SU-DHL-6 (cell line): ENCODE data around the gene SCGB1C2.
"Not testable (repeated sequence)": the region's sequence is repeated elsewhere in the genome, so short reads cannot be mapped to it uniquely, and the experiment has no call there.

Source experiments
- H2AFZ ChIP-seq: fragments of 200-600 bp; sonication (generic); 2 replicates; pipeline ENCODE4 v1.6.1; 2014; ENCODE audit warnings: low read depth, mild to moderate bottlenecking, moderate library complexity, mixed read lengths, antibody characterized with exemption, low read length; ENCODE audit not compliant: severe bottlenecking
- H3F3A ChIP-seq: fragments of 200-600 bp; shearing (Covaris generic); 2 replicates; pipeline ENCODE4 v1.6.0; 2016; ENCODE audit warnings: antibody characterized with exemption, mild to moderate bottlenecking; ENCODE audit not compliant: insufficient read depth
- H3K27ac ChIP-seq: fragments of 200-600 bp; sonication (generic); 2 replicates; pipeline ENCODE4 v1.5.1; 2016; ENCODE audit warnings: low read depth, mild to moderate bottlenecking, low read length, moderate library complexity, mixed read lengths
- H3K27me3 ChIP-seq: fragments of 200-600 bp; sonication (generic), shearing (Covaris generic); 2 replicates; pipeline ENCODE4 v1.6.0; 2014; ENCODE audit warnings: mild to moderate bottlenecking, low read length
- H3K36me3 ChIP-seq: fragments of 200-600 bp; sonication (generic); 2 replicates; pipeline ENCODE4 v1.6.1; 2014; ENCODE audit warnings: mild to moderate bottlenecking, low read length, mixed read lengths
- H3K4me2 ChIP-seq: fragments of 300-600, 200-600 bp; shearing (Covaris generic), sonication (generic); 2 replicates; pipeline ENCODE4 v1.6.0; 2014; ENCODE audit warnings: low read length, low read depth, mild to moderate bottlenecking; ENCODE audit not compliant: poor library complexity, severe bottlenecking
- H3K4me3 ChIP-seq: fragments of 200-600 bp; sonication (generic); 2 replicates; pipeline ENCODE4 v1.5.1; 2014; ENCODE audit warnings: antibody characterized with exemption, low read length, mild to moderate bottlenecking, mixed read lengths; ENCODE audit not compliant: insufficient read depth, poor library complexity, severe bottlenecking
- H3K79me2 ChIP-seq: fragments of 200-600 bp; sonication (generic); 2 replicates; pipeline ENCODE4 v1.6.1; 2014; ENCODE audit warnings: mild to moderate bottlenecking, low read length, moderate library complexity; ENCODE audit not compliant: insufficient read depth
- H3K9ac ChIP-seq: fragments of 200-600 bp; sonication (generic); 2 replicates; pipeline ENCODE4 v1.7.0; 2014; ENCODE audit warnings: mild to moderate bottlenecking, low read length
- H3K9me2 ChIP-seq: fragments of 200-600 bp; sonication (generic); replicated peaks from 2 replicates; pipeline ENCODE4 v1.6.1; 2014; ENCODE audit warnings: low read length; ENCODE audit not compliant: insufficient read depth
- H3K9me3 ChIP-seq: fragments of 200-600 bp; sonication (generic); 2 replicates; pipeline ENCODE4 v1.6.1; 2014; ENCODE audit warnings: low read length, mixed read lengths; ENCODE audit not compliant: insufficient read depth
- H4K20me1 ChIP-seq: fragments of 200-600 bp; sonication (generic); 2 replicates; pipeline ENCODE4 v1.6.1; 2014; ENCODE audit warnings: low read depth, mild to moderate bottlenecking, antibody characterized with exemption, low read length, moderate library complexity, mixed read lengths
- TF ChIP-seq, protein P1 (sequence below): fragments of 200-600 bp; sonication (generic); IDR thresholded peaks from one replicate; pipeline ENCODE4 v1.5.1; 2017; ENCODE audit warnings: antibody characterized with exemption, mild to moderate bottlenecking, low read length, moderate library complexity; ENCODE audit not compliant: insufficient read depth, poor library complexity, severe bottlenecking

Gene SCGB1C2

DNA sequence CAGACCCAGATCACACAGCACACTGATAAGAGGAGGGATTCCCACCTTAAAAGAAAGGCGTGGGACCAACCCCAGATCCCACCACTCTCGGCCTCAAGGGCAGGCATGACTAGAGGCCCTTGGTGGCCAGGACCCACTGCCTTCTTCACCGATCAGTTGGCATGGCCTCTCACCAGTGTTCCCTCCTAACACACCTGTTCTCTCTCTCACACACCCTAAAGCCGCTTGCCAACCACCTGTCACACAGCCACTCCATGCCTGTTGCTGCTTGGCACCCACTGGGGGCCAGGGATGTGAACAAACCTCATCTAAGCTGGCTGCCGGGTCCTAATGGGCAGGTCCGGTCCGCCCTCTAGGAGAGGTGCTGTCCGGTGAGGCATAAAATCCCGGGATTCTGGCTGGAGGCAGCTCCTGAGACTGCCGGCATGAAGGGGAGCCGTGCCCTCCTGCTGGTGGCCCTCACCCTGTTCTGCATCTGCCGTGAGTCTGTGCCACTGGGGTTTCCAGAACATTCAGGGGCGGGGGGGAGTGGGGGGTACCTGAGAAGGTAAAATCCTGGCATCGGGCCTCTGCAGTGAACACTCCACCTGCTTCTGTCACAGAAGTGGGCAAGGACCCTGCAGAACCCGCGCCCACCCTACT lies at the start of gene SCGB1C2:
Gene SCGB1C2, plus strand, starts transcription at position 404 of the 642 bp plus-strand sequence. Its CDS starts 22 bp downstream, at position 426.
- not testable (repeated sequence) for H3K9me2 ChIP-seq

DNA sequence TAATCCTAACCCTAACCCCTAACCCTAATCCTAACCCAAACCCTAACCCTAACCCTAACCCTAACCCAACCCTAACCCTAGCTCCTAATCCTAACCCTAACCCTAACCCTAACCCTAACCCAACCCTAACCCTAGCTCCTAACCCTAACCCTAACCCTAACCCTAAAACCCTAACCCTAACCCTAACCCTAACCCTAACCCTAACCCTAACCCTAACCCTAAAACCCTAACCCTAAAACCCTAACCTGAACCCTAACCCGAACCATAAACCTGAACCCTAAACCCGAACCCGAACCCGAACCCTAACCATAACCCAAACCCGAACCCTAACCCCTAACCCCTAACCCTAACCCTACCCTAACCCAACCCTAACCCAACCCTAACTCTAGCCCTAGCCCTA lies 24.3 kb upstream of the SCGB1C2 start:
- H3K27me3 ChIP-seq, H3K4me2 ChIP-seq, H3K36me3 ChIP-seq, H3K79me2 ChIP-seq, H3F3A ChIP-seq, H3K27ac ChIP-seq, H3K9me3 ChIP-seq, H3K9me2 ChIP-seq, H3K9ac ChIP-seq, H4K20me1 ChIP-seq, H3K4me3 ChIP-seq, H2AFZ ChIP-seq: not testable (repeated sequence)

More for the DNA sequence above, at the start of gene SCGB1C2:
- not testable (repeated sequence) for H4K20me1 ChIP-seq, H3K36me3 ChIP-seq, H3K4me3 ChIP-seq, H2AFZ ChIP-seq, H3K9ac ChIP-seq, H3F3A ChIP-seq, H3K27me3 ChIP-seq, H3K9me3 ChIP-seq, H3K79me2 ChIP-seq, H3K4me2 ChIP-seq, H3K27ac ChIP-seq

DNA sequence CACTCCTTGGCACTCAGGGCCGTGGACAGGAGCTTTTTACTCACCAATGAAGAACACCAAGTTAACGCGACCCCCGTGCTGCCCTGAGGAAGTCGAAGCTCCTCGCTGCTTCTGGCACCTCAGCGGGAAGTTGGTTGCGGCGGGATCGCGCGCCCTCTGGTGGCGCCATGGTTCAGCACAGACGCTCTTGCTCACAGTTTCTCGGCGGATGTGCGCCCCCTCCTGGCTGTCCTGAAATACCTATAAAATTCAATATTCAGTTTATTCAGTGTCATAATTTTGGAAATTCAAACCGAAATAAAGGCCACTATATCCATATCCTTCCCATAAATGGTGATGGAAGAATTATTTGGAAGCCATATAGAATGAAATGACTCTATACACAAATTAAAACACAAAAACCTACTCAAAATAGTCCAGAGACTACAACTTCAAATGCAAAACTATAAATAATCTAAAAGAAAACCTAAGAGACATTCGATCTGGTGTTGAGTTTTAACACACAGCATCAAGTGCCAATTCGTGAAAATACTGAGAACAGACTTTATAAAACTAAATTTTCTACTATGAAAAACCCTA lies 18.9 kb upstream of the SCGB1C2 start:
- not testable (repeated sequence) for H3F3A ChIP-seq, H3K9me3 ChIP-seq, H3K27me3 ChIP-seq, H3K36me3 ChIP-seq, H3K9me2 ChIP-seq, H3K4me3 ChIP-seq, H3K79me2 ChIP-seq, H4K20me1 ChIP-seq, H2AFZ ChIP-seq, H3K9ac ChIP-seq, H3K27ac ChIP-seq, H3K4me2 ChIP-seq
- TF ChIP-seq, protein P1, sequence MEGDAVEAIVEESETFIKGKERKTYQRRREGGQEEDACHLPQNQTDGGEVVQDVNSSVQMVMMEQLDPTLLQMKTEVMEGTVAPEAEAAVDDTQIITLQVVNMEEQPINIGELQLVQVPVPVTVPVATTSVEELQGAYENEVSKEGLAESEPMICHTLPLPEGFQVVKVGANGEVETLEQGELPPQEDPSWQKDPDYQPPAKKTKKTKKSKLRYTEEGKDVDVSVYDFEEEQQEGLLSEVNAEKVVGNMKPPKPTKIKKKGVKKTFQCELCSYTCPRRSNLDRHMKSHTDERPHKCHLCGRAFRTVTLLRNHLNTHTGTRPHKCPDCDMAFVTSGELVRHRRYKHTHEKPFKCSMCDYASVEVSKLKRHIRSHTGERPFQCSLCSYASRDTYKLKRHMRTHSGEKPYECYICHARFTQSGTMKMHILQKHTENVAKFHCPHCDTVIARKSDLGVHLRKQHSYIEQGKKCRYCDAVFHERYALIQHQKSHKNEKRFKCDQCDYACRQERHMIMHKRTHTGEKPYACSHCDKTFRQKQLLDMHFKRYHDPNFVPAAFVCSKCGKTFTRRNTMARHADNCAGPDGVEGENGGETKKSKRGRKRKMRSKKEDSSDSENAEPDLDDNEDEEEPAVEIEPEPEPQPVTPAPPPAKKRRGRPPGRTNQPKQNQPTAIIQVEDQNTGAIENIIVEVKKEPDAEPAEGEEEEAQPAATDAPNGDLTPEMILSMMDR = peak; percentile 75

DNA sequence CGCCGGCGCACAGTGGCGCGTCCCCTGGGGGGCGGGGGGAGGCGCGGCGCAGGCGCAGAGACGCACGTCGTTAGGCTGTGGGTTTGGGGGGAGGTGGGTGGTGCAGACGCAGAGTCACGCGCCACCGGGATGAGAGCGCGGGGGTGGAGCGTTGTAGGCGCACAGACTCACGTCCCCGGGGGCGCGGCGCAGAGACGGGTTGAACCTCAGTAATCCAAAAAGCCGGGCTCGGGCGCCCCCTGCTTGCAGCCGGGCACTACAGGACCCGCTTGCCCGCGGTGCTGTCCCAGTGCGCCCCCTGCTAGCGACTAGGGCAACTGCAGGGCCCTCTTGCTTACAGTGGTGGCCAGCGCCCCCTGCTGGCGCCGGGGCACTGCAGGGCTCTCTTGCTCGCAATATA lies 3.4 kb upstream of the SCGB1C2 start:
- not testable (repeated sequence) for H3K79me2 ChIP-seq, H3F3A ChIP-seq, H3K27ac ChIP-seq, H3K9me2 ChIP-seq, H2AFZ ChIP-seq, H3K4me2 ChIP-seq, H4K20me1 ChIP-seq, H3K9me3 ChIP-seq, H3K27me3 ChIP-seq, H3K9ac ChIP-seq, H3K4me3 ChIP-seq, H3K36me3 ChIP-seq

DNA sequence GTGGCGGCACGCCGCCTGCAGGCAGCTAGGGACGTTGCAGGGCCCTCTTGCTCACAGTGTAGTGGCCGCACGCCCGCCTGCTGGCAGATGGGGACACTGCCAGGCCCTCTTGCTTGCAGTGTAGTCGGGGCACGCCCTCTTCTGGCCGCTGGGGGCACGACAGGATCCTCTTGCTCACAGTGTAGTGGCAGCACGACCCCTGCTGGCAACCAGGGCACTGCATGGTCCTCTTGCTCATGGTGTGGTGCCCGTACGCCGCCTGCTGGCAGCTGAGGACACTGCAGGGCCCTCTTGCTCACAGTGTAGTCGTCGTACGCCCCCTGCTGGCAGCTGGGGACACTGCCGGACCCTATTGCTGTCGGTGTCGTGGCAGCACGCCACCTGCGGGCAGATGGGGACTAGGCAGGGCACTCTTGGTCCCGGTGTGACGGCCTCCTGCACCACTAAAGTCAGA lies 3.0 kb upstream of the SCGB1C2 start:
- not testable (repeated sequence) for H3K36me3 ChIP-seq, H2AFZ ChIP-seq, H3F3A ChIP-seq, H3K9me3 ChIP-seq, H3K79me2 ChIP-seq, H4K20me1 ChIP-seq, H3K27ac ChIP-seq, H3K4me2 ChIP-seq, H3K4me3 ChIP-seq, H3K9ac ChIP-seq, H3K27me3 ChIP-seq, H3K9me2 ChIP-seq

DNA sequence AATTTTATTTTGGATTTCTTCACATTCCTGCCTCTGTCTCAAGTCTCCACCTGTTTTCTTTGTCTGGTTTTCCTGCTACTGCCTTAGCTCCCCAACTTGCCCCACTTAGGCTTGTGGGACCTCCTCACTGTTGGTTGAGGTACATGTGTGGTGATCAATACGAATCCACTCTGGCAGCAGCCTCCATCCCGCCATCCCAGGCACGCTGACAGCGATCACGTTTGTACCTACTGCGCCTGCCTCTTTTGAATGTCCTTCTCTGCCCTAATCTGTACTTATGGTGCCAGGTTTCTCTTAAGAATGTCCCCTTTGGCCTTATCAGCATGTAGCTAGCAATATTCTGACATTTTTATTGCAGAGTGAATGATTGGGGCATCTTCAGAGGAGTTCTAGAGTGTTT lies 2.3 kb upstream of the SCGB1C2 start:
- H3K36me3 ChIP-seq, H3K4me2 ChIP-seq: not testable (repeated sequence)

DNA sequence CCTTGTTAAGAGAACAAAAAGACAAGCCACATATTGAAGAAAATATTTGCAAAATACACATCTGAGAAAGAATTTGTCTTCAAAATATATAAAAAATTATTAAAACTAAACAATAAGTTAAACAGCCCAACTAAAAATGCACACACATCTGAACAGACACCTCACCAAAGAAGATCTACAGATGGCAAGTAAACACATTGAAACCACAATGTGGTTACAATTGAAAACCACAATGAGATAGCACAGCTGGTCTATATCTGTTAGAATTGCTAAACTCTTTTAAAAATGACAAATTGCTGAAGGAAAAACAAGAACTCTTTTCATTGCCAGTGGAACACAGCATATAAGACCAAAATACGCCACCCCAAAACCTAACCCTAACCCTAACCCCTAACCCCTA lies 1.5 kb upstream of the SCGB1C2 start:
- H3K9ac ChIP-seq, H3K79me2 ChIP-seq: not testable (repeated sequence)

More for the DNA sequence above, 2.3 kb upstream of the SCGB1C2 start:
- H3K27ac ChIP-seq, H3F3A ChIP-seq, H3K27me3 ChIP-seq, H3K9me3 ChIP-seq, H3K9me2 ChIP-seq, H3K9ac ChIP-seq, H3K79me2 ChIP-seq, H4K20me1 ChIP-seq, H2AFZ ChIP-seq, H3K4me3 ChIP-seq: not testable (repeated sequence)

More for the DNA sequence above, 1.5 kb upstream of the SCGB1C2 start:
- not testable (repeated sequence) for H3F3A ChIP-seq, H3K27ac ChIP-seq, H3K4me3 ChIP-seq, H3K36me3 ChIP-seq, H4K20me1 ChIP-seq, H3K4me2 ChIP-seq, H3K27me3 ChIP-seq, H3K9me3 ChIP-seq, H2AFZ ChIP-seq, H3K9me2 ChIP-seq
